Dendritic cell treated with granulocyte-macrophage colony-stimulating factor and Interleukin-4, amounts not matched to agents 40 ng/mL and 50 ng/mL, for 4 days (primary cell): ENCODE data around the gene FKBP6.

ENCODE experiments used
- H3K27ac Mint-ChIP-seq: one replicate; pipeline ENCODE4 v1.8.0; 2022; ENCODE audit warnings: mild to moderate bottlenecking, mixed read lengths
- H3K27me3 Mint-ChIP-seq: one replicate; pipeline ENCODE4 v1.8.0; 2022; ENCODE audit warnings: mild to moderate bottlenecking, mixed read lengths
- H3K36me3 Mint-ChIP-seq: one replicate; pipeline ENCODE4 v1.8.0; 2022; ENCODE audit warnings: low read depth, mixed read lengths
- H3K4me1 Mint-ChIP-seq: one replicate; pipeline ENCODE4 v1.8.0; 2022; ENCODE audit warnings: low read depth, mixed read lengths
- H3K4me3 Mint-ChIP-seq: one replicate; pipeline ENCODE4 v1.8.0; 2022; ENCODE audit warnings: mild to moderate bottlenecking, moderate library complexity, mixed read lengths
- H3K9me3 Mint-ChIP-seq: one replicate; pipeline ENCODE4 v1.8.0; 2022; ENCODE audit warnings: mixed read lengths
- intact Hi-C: fragments of 100-400 bp; cut with micrococcal nuclease; formaldehyde crosslinking; loops from one replicate; pipeline ENCODE4 v1.15.0; 2022

Gene FKBP6

DNA sequence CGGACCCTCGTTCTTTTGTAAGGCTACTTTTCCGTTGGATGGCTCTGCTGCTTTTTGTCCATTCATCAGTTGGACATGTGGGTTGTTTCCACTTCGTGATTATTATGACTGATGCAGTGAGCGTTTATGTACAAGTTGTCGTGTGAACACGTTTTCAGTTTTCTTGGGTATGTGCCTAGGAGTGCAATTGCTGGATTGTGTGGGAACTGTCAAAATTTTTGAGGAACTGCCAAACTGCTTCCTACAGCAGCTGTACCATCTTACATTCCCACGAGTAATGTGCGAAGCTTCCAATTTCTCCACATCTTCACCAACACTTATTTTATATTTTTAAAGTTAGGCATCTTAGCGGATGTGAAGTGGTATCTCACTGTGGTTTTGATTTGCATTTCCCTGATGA is 10.4 kb downstream of the FKBP6 start:
- H3K9me3 Mint-ChIP-seq = no peaks in the 10 kb centered on the region
- no peak overlapping the region for H3K27ac Mint-ChIP-seq
- no peaks in the 10 kb centered on the region for H3K36me3 Mint-ChIP-seq
- intact Hi-C loops = no loop called here
- no peaks in the 10 kb centered on the region for H3K4me1 Mint-ChIP-seq
- no peak overlapping the region for H3K4me3 Mint-ChIP-seq
- H3K27me3 Mint-ChIP-seq = peaks cover 22% of the 10 kb centered on the region

GRCh38 chr7:73340514-73340913 is 12.6 kb downstream of the FKBP6 start:
- Mint-ChIP-seq H3K4me1 (no peaks in the 10 kb centered on the region), H3K9me3 (no peaks in the 10 kb centered on the region), H3K36me3 (no peaks in the 10 kb centered on the region), H3K4me3 (no peak overlapping the region), H3K27me3 (peaks cover 15% of the 10 kb centered on the region), H3K27ac (no peak overlapping the region)
- intact Hi-C loops = no loop called here

- Mint-ChIP-seq H3K4me1 (no peaks in the 10 kb centered on the region), H3K9me3 (no peaks in the 10 kb centered on the region), H3K4me3 (no peak overlapping the region), H3K36me3 (no peaks in the 10 kb centered on the region), H3K27ac (no peak overlapping the region), H3K27me3 (peaks cover 15% of the 10 kb centered on the region)
- intact Hi-C loops = no loop called here
These were observed 13.9 kb downstream of the FKBP6 start for GRCh38 chr7:73341877-73342276.

DNA sequence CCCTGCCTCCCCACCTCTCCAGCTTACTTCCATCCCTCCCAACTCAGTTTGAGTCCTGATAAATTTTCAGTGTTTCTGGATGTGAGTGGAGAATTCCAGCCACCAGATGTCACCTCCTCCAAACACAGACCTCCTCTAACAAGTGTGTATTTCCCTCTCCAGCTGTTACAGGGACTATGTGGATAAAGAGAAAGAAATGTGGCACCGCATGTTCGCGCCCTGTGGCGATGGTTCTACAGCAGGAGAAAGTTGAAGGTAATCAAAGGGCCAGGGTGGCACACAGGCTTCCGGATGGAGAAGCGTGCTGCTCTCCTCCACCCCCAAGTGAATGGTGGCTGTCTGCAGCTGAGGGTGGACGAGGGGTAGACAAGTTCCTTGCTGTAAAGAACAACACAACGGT is 14.7 kb downstream of the FKBP6 start:
- no peaks in the 10 kb centered on the region for H3K9me3 Mint-ChIP-seq
- H3K36me3 Mint-ChIP-seq = no peaks in the 10 kb centered on the region
- no peak overlapping the region for H3K27ac Mint-ChIP-seq
- H3K4me3 Mint-ChIP-seq = no peak overlapping the region
- peaks cover 15% of the 10 kb centered on the region for H3K27me3 Mint-ChIP-seq
- intact Hi-C loops = no loop called here
- H3K4me1 Mint-ChIP-seq = no peaks in the 10 kb centered on the region

DNA sequence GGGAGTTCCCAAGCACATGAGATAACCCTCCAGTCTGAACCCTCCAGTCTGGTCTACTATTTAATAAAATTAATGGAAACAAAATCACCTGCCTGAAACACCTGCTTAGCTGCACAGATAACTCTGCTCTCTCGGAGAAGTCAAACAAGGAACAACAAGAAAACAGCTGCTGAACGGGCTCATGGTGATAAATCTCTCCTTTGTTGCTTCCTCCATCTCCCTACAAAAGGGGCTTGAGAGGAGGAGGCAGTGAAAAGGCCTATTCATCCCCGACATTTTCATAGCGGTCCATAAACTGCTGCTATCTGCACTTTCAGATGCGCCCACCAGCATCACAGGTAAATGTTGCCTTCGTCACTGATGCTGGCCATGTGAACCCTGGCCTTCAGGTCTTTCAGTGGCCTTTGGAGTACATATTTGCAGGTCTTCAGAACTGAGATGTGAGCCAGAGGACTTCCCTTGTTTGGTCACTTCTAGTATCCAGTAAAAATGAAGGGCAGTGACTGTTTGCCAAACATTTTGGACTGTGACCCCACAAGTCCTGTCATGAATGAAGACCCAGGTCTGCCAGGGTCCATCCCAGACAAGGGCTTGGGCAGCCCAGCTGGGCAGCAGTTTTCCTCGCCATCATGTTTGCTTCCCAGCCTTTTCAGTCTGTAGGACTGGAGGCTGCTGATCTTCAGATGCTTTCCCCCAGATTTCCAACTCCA is 15.9 kb downstream of the FKBP6 start:
- Mint-ChIP-seq H3K4me3 (no peak overlapping the region), H3K27ac (no peak overlapping the region), H3K27me3 (peaks cover 17% of the 10 kb centered on the region), H3K36me3 (no peaks in the 10 kb centered on the region), H3K9me3 (no peaks in the 10 kb centered on the region), H3K4me1 (no peaks in the 10 kb centered on the region)
- intact Hi-C loops = no loop called here

DNA sequence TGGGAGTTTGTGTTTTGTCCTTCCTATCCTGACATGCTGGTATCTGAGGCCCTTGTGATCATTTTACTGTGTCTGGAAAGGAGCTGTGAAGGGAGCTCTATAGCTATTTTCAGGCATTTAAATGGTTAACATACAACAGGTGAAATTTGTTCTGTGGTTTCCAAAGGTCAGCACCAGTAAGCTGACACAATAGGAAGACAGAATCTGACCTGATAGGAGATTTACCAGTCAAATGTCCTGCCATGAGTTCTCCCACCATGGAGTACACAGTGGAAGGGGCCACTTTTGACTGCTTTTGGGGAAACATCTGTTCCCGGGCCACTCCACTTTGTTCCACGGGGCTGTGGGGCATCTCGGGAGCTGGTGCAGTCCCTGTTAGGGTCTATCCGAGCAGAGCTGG is 17.6 kb downstream of the FKBP6 start:
- intact Hi-C loops = no loop called here
- Mint-ChIP-seq H3K9me3 (no peaks in the 10 kb centered on the region), H3K4me3 (no peak overlapping the region), H3K4me1 (no peaks in the 10 kb centered on the region), H3K36me3 (no peaks in the 10 kb centered on the region), H3K27me3 (peaks cover 7% of the 10 kb centered on the region), H3K27ac (no peak overlapping the region)

DNA sequence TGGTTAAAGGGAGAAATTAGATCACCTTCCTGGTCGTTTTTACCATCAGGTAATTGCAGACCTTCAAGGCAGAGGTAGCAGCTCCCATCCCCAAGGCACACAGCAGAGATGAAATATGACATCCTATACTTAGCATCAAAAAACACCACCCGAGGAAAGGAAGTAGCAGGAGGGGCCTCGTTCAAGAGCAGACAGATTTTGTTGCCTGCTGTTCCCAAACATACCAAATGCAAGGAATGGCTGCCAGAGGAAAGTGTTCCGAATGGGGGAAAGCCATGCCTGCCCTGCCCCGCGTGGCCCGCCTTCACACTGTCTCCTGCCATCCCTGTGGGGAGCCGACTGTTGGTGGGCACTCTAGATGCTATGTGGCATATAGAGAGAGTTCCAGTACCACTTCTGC is 18.0 kb downstream of the FKBP6 start:
- no peaks in the 10 kb centered on the region for H3K36me3 Mint-ChIP-seq
- H3K9me3 Mint-ChIP-seq = no peaks in the 10 kb centered on the region
- H3K27ac Mint-ChIP-seq = no peak overlapping the region
- H3K27me3 Mint-ChIP-seq = peaks cover 7% of the 10 kb centered on the region
- no peak overlapping the region for H3K4me3 Mint-ChIP-seq
- no peaks in the 10 kb centered on the region for H3K4me1 Mint-ChIP-seq
- intact Hi-C loops = no loop called here

DNA sequence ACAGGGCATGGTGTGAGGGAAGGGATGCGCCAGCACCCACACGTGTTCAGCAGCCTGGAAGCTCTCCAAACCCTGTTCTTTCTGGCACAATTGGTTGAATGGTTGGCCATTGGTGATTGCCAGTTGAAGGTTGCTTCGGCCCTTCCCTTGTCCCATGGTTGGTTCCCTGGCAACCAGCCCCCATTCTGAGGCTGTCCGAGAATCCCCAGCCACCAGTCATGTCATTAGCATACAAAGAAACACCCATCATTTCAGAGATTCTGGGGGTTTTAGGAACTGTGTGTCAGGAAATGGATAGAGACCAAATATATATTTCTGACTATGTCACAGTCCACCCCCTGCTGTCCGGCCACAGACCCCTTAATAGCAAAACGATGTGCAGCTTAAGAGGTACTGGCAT is 21.8 kb downstream of the FKBP6 start:
- Mint-ChIP-seq H3K27me3 (peaks cover 9% of the 10 kb centered on the region), H3K36me3 (peaks cover 7% of the 10 kb centered on the region), H3K4me1 (peaks cover 5% of the 10 kb centered on the region), H3K27ac (no peak overlapping the region), H3K4me3 (no peak overlapping the region), H3K9me3 (peaks cover 12% of the 10 kb centered on the region)
- intact Hi-C loops = no loop called here

DNA sequence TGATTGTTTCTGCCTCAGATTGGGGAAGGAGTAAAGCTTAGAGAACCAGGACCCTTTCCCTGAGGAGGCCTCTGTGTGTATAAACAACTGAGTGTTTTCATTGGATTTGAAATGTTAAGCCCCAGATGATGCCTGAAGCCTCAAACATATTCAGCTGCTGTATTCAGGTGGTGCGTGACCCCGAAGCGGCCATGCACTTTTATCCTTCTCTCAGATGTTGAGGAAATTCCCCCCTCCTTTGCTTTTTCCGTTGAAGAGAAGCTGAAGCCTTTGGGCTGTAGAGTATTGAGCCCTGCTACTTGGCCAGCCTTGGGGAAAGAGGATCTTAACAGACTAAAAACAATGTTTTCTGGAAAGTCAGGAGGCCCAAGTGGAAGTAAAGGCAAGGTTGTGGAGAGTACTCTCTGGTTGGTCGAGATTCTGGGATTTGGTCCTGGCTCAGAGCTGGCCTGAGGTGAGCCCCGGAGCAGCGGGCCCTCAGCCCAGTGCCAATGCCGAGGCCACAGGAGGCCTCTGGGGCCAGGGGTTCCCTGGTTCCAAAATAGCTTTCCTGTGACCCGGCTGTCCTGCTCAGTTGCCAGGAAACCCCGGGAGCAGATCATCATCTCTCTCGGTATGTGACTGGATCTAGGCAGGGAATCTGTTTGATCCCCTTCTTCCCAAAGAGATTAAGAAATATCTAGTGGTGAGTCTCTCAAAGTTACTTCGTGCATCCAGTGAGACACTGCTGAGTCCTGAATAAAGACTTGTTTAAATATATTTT is 22.5 kb downstream of the FKBP6 start:
- Mint-ChIP-seq H3K4me1 (peaks cover 5% of the 10 kb centered on the region), H3K4me3 (no peak overlapping the region), H3K27me3 (peaks cover 11% of the 10 kb centered on the region), H3K9me3 (peaks cover 12% of the 10 kb centered on the region), H3K36me3 (peaks cover 7% of the 10 kb centered on the region), H3K27ac (no peak overlapping the region)
- intact Hi-C loops = no loop called here

GRCh38 chr7:73351447-73352167 is 23.6 kb downstream of the FKBP6 start:
- Mint-ChIP-seq H3K27ac (no peak overlapping the region), H3K36me3 (peaks cover 7% of the 10 kb centered on the region), H3K27me3 (peaks cover 12% of the 10 kb centered on the region), H3K4me1 (peaks cover 5% of the 10 kb centered on the region), H3K4me3 (no peak overlapping the region), H3K9me3 (peaks cover 12% of the 10 kb centered on the region)
- intact Hi-C loops = no loop called here

DNA sequence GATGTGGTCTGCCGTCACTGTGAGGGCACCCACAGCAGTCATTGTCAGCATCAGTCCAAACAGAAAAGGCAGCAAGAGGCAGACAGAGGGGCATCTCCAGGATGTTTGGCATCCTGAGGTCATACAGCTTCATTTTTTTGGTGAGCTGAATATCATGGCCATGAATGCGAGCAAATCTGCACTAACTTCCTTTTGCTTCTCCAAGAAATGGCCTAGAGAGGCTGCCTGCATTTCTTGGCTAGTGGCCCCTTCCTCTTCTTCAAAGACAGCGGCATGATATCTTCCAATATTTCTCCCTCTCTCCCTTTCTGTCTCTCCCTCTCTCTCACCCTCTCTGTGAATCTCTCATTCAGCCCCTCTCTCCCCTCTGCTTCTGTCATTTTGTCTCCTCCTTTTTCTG is 24.8 kb downstream of the FKBP6 start:
- Mint-ChIP-seq H3K4me1 (peaks cover 6% of the 10 kb centered on the region), H3K27ac (no peak overlapping the region), H3K27me3 (peaks cover 16% of the 10 kb centered on the region), H3K4me3 (no peak overlapping the region), H3K9me3 (peaks cover 12% of the 10 kb centered on the region), H3K36me3 (peaks cover 7% of the 10 kb centered on the region)
- intact Hi-C loops = no loop called here

GRCh38 chr7:73353243-73353642 is 25.3 kb downstream of the FKBP6 start:
- H3K27ac Mint-ChIP-seq = no peak overlapping the region
- H3K36me3 Mint-ChIP-seq = peaks cover 7% of the 10 kb centered on the region
- H3K9me3 Mint-ChIP-seq = peaks cover 12% of the 10 kb centered on the region
- intact Hi-C loops = no loop called here
- H3K27me3 Mint-ChIP-seq = peaks cover 14% of the 10 kb centered on the region
- peaks cover 11% of the 10 kb centered on the region for H3K4me1 Mint-ChIP-seq
- H3K4me3 Mint-ChIP-seq = no peak overlapping the region

DNA sequence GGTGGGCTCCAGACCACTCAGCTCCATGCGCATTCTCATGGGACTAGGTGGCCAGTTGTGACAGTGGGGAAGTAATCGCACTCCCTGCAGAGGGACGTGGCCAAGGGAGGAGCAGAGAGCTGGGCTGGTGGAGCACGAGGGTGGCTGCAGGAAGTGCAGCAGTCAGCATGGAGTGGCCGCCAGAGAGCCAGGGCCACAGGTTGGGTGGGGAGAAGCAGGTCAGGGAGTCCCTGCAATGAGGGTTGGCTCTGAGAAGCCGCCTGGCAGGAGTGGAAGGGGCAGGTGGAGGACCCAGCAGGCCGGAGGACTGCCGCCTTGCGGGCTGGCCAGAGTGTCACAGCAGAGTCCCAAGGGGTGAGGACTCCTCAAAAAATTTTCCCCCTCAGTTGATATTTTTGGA is 26.2 kb downstream of the FKBP6 start:
- Mint-ChIP-seq H3K27ac (no peak overlapping the region), H3K9me3 (peaks cover 12% of the 10 kb centered on the region), H3K27me3 (peaks cover 16% of the 10 kb centered on the region), H3K4me1 (peaks cover 19% of the 10 kb centered on the region), H3K4me3 (no peak overlapping the region), H3K36me3 (peaks cover 7% of the 10 kb centered on the region)
- intact Hi-C loops = no loop called here

GRCh38 chr7:73354821-73355220 is 26.9 kb downstream of the FKBP6 start:
- Mint-ChIP-seq H3K9me3 (peaks cover 12% of the 10 kb centered on the region), H3K27me3 (peaks cover 20% of the 10 kb centered on the region), H3K27ac (no peak overlapping the region), H3K4me1 (peaks cover 21% of the 10 kb centered on the region), H3K36me3 (peaks cover 7% of the 10 kb centered on the region), H3K4me3 (no peak overlapping the region)
- intact Hi-C loops = no loop called here
